22Rv1 (cell line): ENCODE measurements around the gene SREBF2.

Experiments used
- ZFX ChIP-seq: fragments of 450-650 bp; IDR thresholded peaks from 2 replicates; pipeline ENCODE4 v1.6.1; 2017; ENCODE audit warnings: antibody characterized with exemption, borderline replicate concordance
- TF ChIP-seq, protein P1 (sequence below): fragments of 450-650 bp; IDR thresholded peaks from 2 replicates; pipeline ENCODE4 v1.5.1; 2017; ENCODE audit warnings: mild to moderate bottlenecking

DNA sequence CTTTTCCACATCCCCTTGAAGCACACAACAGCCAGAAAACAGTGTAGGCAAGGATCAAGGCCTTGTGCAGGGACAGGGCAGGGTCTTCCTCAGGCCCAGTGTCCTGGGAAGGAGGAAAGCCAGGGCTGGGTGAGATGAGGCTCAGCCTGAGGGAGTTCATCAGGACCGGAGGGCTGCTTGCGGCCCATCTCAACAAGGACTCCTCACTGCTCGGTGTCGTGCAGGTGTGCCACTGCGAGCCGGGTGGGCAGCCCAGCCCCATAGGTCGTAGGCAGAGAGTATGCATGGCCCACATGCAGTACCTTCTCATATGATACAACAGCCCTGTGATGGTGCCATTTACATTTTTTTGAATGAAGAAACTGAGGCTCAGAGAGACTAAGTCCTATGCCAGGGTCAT, 69.1 kb downstream of the SREBF2 start:
- TF ChIP-seq, protein P1, sequence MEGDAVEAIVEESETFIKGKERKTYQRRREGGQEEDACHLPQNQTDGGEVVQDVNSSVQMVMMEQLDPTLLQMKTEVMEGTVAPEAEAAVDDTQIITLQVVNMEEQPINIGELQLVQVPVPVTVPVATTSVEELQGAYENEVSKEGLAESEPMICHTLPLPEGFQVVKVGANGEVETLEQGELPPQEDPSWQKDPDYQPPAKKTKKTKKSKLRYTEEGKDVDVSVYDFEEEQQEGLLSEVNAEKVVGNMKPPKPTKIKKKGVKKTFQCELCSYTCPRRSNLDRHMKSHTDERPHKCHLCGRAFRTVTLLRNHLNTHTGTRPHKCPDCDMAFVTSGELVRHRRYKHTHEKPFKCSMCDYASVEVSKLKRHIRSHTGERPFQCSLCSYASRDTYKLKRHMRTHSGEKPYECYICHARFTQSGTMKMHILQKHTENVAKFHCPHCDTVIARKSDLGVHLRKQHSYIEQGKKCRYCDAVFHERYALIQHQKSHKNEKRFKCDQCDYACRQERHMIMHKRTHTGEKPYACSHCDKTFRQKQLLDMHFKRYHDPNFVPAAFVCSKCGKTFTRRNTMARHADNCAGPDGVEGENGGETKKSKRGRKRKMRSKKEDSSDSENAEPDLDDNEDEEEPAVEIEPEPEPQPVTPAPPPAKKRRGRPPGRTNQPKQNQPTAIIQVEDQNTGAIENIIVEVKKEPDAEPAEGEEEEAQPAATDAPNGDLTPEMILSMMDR = no peak
- no peak for TF ChIP-seq ZFX
